Loucy (cell line): ENCODE results near the gene ACIN1.

Source experiments
- H2AFZ ChIP-seq: fragments of 200-600 bp; sonication (generic); 2 replicates; pipeline ENCODE4 v1.6.0; 2016; ENCODE audit warnings: antibody characterized with exemption, mild to moderate bottlenecking, low read length, moderate library complexity
- H3F3A ChIP-seq: fragments of 200-600 bp; 2 replicates; pipeline ENCODE4 v1.6.0; 2016; ENCODE audit warnings: antibody characterized with exemption, low read depth, mild to moderate bottlenecking
- H3K27me3 ChIP-seq: fragments of 200-600 bp; sonication (generic); 2 replicates; pipeline ENCODE4 v1.6.1; 2014; ENCODE audit warnings: low read length, mild to moderate bottlenecking; ENCODE audit not compliant: insufficient read depth, poor library complexity, severe bottlenecking
- H3K36me3 ChIP-seq: fragments of 200-600 bp; sonication (generic); 2 replicates; pipeline ENCODE4 v1.6.1; 2016; ENCODE audit warnings: low read length; ENCODE audit not compliant: insufficient read depth
- H3K4me1 ChIP-seq: fragments of 200-600 bp; sonication (generic); 2 replicates; pipeline ENCODE4 v1.5.1; 2014; ENCODE audit warnings: low read length, mild to moderate bottlenecking; ENCODE audit not compliant: insufficient read depth, poor library complexity, severe bottlenecking
- H3K4me2 ChIP-seq: fragments of 200-600 bp; sonication (generic); 2 replicates; pipeline ENCODE4 v1.6.0; 2014; ENCODE audit warnings: antibody characterized with exemption, low read length, low read depth, mild to moderate bottlenecking; ENCODE audit not compliant: poor library complexity, severe bottlenecking
- H3K4me3 ChIP-seq: fragments of 200-600 bp; sonication (generic); 2 replicates; pipeline ENCODE4 v1.5.1; 2014; ENCODE audit warnings: low read length, mild to moderate bottlenecking, mixed read lengths; ENCODE audit not compliant: poor library complexity, severe bottlenecking
- H3K79me2 ChIP-seq: fragments of 200-600 bp; sonication (generic); 2 replicates; pipeline ENCODE4 v1.6.1; 2014; ENCODE audit warnings: low read length; ENCODE audit not compliant: insufficient read depth
- H3K9ac ChIP-seq: fragments of 200-600 bp; sonication (generic); 2 replicates; pipeline ENCODE4 v1.6.0; 2014; ENCODE audit warnings: mild to moderate bottlenecking, low read depth, low read length, moderate library complexity; ENCODE audit not compliant: poor library complexity, severe bottlenecking
- H3K9me2 ChIP-seq: fragments of 200-600 bp; sonication (generic); replicated peaks from 2 replicates; pipeline ENCODE4 v1.6.1; 2016; ENCODE audit warnings: low read depth, low read length, mixed read lengths
- H3K9me3 ChIP-seq: fragments of 200-600 bp; sonication (generic); 2 replicates; pipeline ENCODE4 v1.6.1; 2014; ENCODE audit warnings: mild to moderate bottlenecking, antibody characterized with exemption, low read length, low read depth; ENCODE audit not compliant: insufficient read depth
- H4K20me1 ChIP-seq: fragments of 200-600 bp; sonication (generic); 2 replicates; pipeline ENCODE4 v1.6.0; 2014; ENCODE audit warnings: antibody characterized with exemption, low read length, mild to moderate bottlenecking; ENCODE audit not compliant: insufficient read depth, poor library complexity, severe bottlenecking
- CTCF ChIP-seq: fragments of 200-600 bp; sonication (generic); conservative IDR thresholded peaks from 2 replicates; pipeline ENCODE4 v1.5.1; 2014; ENCODE audit warnings: mild to moderate bottlenecking, antibody characterized with exemption, low read length
- EZH2phosphoT487 ChIP-seq: fragments of 200-600 bp; IDR thresholded peaks from 2 replicates; pipeline ENCODE4 v1.6.1; 2018; ENCODE audit warnings: antibody characterized with exemption, mild to moderate bottlenecking, moderate library complexity, borderline replicate concordance

The ACIN1 gene

GRCh38 chr14:23055147-23055550 lies 39.8 kb downstream of the ACIN1 start:
- no peak overlapping the region for H2AFZ ChIP-seq
- no peaks in the 10 kb centered on the region for H3K27me3 ChIP-seq
- TF ChIP-seq CTCF, result no peak
- no peak for TF ChIP-seq EZH2phosphoT487
- no peaks in the 10 kb centered on the region for H3K9me3 ChIP-seq
- H3K4me3 ChIP-seq, result no peak overlapping the region
- no peak overlapping the region for H3K4me2 ChIP-seq
- H3K9ac ChIP-seq, result no peak overlapping the region
- H3K4me1 ChIP-seq, result peaks cover 13% of the 10 kb centered on the region
- H4K20me1 ChIP-seq, result no peaks in the 10 kb centered on the region
- H3K79me2 ChIP-seq, result no peaks in the 10 kb centered on the region
- H3K36me3 ChIP-seq, result peaks cover 12% of the 10 kb centered on the region; the same call in 1 of the 2 replicates
- no peaks in the 10 kb centered on the region for H3K9me2 ChIP-seq
- no peaks in the 10 kb centered on the region for H3F3A ChIP-seq

GRCh38 chr14:23054000-23054811 lies 40.7 kb downstream of the ACIN1 start:
- no peaks in the 10 kb centered on the region for H4K20me1 ChIP-seq
- H3K79me2 ChIP-seq, result no peaks in the 10 kb centered on the region
- no peaks in the 10 kb centered on the region for H3K27me3 ChIP-seq
- no peak overlapping the region for H3K9ac ChIP-seq
- TF ChIP-seq EZH2phosphoT487 (no peak), CTCF (peak; percentile 69)
- H3K9me2 ChIP-seq, result no peaks in the 10 kb centered on the region
- H3K36me3 ChIP-seq, result peaks cover 7% of the 10 kb centered on the region; the same call in 1 of the 2 replicates
- H3K9me3 ChIP-seq, result no peaks in the 10 kb centered on the region
- no peak overlapping the region for H2AFZ ChIP-seq
- H3K4me2 ChIP-seq, result no peak overlapping the region
- peaks cover 13% of the 10 kb centered on the region for H3K4me1 ChIP-seq
- H3F3A ChIP-seq, result no peaks in the 10 kb centered on the region
- no peak overlapping the region for H3K4me3 ChIP-seq

- no peaks in the 10 kb centered on the region for H3F3A ChIP-seq
These were observed 41.5 kb downstream of the ACIN1 start for GRCh38 chr14:23053426-23053825.

More at GRCh38 chr14:23053426-23053825, 41.5 kb downstream of the ACIN1 start:
- Histone ChIP-seq H3K79me2 (no peaks in the 10 kb centered on the region), H3K27me3 (no peaks in the 10 kb centered on the region), H3K9me3 (no peaks in the 10 kb centered on the region), H3K4me2 (no peak overlapping the region), H3K9me2 (no peaks in the 10 kb centered on the region), H3K4me3 (no peak overlapping the region), H3K4me1 (peaks cover 13% of the 10 kb centered on the region), H3K9ac (no peak overlapping the region), H2AFZ (no peak overlapping the region), H3K36me3 (no peaks in the 10 kb centered on the region), H4K20me1 (no peaks in the 10 kb centered on the region)
- TF ChIP-seq CTCF, result no peak
- no peak for TF ChIP-seq EZH2phosphoT487
